ENCODE results near the gene CES4A.

CES4A gene

GRCh38 chr16:66988197-66988788 lies at the start of gene CES4A:
Gene CES4A (plus strand): TSS chr16:66988589. CDS start chr16:66988773, 184 bp downstream.
- TF ChIP-seq, protein P1, sequence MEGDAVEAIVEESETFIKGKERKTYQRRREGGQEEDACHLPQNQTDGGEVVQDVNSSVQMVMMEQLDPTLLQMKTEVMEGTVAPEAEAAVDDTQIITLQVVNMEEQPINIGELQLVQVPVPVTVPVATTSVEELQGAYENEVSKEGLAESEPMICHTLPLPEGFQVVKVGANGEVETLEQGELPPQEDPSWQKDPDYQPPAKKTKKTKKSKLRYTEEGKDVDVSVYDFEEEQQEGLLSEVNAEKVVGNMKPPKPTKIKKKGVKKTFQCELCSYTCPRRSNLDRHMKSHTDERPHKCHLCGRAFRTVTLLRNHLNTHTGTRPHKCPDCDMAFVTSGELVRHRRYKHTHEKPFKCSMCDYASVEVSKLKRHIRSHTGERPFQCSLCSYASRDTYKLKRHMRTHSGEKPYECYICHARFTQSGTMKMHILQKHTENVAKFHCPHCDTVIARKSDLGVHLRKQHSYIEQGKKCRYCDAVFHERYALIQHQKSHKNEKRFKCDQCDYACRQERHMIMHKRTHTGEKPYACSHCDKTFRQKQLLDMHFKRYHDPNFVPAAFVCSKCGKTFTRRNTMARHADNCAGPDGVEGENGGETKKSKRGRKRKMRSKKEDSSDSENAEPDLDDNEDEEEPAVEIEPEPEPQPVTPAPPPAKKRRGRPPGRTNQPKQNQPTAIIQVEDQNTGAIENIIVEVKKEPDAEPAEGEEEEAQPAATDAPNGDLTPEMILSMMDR (IDR thresholded peaks at IDR 0.05): no peak

- TF ChIP-seq, protein P1 (IDR thresholded peaks at IDR 0.05): no peak
Observed at GRCh38 chr16:66939366-66939765, 49.0 kb upstream of the CES4A start.

DNA sequence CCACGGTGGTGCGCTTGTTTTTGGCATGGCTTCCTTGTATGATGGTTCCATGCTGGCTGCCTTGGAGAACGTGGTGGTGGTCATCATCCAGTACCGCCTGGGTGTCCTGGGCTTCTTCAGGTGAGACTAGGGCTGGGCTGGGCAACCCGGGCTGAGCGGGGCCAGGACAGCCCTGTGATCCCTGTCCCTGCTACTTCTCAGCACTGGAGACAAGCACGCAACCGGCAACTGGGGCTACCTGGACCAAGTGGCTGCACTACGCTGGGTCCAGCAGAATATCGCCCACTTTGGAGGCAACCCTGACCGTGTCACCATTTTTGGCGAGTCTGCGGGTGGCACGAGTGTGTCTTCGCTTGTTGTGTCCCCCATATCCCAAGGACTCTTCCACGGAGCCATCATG lies 48.2 kb upstream of the CES4A start:
- TF ChIP-seq, protein P1 (IDR thresholded peaks at IDR 0.05): no peak

DNA sequence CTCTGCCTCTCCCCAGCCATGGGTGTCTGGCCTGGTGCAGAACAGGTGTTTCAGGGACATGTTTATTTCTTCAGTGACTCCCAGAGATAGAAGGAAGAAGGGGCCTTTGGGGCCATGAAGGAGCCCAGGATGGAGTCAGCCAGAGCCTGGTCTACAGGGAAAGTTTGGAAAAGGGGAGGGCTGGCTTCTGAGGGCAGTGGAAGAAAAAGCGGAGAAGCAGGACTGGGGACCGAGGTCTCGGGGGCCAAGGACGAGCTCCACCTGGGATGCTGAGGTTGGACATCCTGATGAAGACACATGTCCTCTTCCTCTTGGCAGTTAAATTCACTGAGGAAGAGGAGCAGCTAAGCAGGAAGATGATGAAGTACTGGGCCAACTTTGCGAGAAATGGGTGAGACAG lies 45.4 kb upstream of the CES4A start:
- TF ChIP-seq, protein P1 (IDR thresholded peaks at IDR 0.05): no peak

GRCh38 chr16:66943426-66944053 lies 44.8 kb upstream of the CES4A start:
- TF ChIP-seq, protein P1 (IDR thresholded peaks at IDR 0.05): no peak

DNA sequence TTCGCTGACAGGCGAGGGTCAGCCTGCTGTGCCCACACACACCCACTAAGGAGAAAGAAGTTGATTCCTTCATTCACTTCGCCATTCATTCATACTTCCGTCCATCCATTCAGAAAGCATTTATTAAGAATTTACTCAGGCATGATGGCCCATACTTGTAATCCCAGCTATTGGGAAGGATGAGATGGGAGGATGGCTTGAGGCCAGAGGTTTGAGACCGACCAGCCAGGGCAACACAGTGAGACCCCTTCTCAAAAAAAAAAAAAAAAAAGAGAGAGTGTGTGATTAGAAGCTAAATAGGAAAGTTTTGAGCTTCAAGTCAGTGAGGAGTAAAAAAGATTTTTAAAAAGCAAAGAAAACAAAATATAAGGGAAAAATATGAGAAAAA lies 44.3 kb upstream of the CES4A start:
- TF ChIP-seq, protein P1 (IDR thresholded peaks at IDR 0.05): no peak

DNA sequence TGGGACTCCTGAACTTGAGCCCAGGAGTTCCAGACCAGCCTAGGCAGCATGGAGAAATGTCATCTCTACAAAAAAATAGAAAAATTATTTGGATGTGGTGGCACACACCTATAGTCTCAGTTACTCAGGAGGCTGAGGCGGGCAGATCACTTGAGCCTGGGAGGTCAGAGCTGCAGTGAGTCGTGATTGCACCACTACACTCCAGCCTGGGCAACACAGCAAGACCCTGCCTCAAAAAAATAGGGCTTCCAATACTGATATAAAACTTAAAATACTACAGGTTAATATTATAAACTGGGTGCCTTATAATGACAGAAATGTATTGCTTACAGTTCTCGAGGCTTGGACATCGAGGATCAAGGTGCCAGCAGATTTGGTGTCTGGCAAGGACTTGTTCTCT lies 42.5 kb upstream of the CES4A start:
- TF ChIP-seq, protein P1 (IDR thresholded peaks at IDR 0.05): no peak

All from LNCAP (cell line).